Measurements from ENCODE around the gene CDH23.

DNA sequence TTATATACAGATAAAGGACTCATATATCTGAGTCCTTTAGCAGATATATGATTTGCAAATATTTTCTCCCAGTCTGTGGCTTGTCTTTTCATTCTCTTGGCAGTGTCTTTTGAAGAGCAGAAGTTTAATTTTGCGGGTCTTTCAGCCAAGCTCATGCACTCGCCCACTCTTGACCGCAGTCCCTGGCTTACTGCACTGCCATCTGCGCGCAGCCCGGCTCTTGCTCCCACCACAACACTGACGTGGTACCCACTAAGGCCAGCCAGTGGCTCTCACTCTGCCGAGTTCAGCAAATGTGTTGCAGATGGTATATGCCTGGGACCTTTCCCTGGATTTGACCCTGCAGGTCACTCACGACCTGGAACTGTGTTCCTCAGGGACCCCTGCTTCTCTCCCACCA is 74.3 kb downstream of the CDH23 start:
- TF ChIP-seq CTCF (IDR thresholded peaks at IDR 0.05) (no peak), POLR2A (IDR thresholded peaks at IDR 0.05) (no peak)
